GM12873 (cell line): ENCODE results near the gene EDDM3A.

ENCODE experiments used
- TF ChIP-seq, protein P1 (sequence below): IDR thresholded peaks from 2 replicates; pipeline ENCODE4 v1.5.1; 2012; ENCODE audit warnings: low read depth, mild to moderate bottlenecking, moderate library complexity, low read length, control low read depth; ENCODE audit not compliant: insufficient read depth; ENCODE audit errors: missing control alignments

The EDDM3A gene

DNA sequence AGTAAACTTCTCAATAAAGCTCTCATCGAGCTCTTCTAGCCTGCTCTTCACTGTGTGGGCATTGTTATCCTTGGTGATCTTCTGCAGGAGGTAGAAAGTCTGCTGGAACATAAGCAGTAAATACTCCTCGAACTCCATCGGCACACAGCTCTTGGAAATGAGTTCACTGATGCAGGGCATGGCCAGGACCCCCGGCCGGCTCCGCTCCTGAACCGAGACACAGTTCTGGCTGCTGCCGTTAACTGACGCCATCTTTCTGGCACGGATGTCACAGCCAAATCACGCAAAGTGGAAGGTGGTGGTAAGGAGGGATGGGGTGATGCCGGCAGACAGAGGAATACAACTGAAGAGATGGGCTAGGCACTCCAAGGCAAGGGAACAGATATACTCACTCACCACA is 23.7 kb upstream of the EDDM3A start:
- TF ChIP-seq, protein P1, sequence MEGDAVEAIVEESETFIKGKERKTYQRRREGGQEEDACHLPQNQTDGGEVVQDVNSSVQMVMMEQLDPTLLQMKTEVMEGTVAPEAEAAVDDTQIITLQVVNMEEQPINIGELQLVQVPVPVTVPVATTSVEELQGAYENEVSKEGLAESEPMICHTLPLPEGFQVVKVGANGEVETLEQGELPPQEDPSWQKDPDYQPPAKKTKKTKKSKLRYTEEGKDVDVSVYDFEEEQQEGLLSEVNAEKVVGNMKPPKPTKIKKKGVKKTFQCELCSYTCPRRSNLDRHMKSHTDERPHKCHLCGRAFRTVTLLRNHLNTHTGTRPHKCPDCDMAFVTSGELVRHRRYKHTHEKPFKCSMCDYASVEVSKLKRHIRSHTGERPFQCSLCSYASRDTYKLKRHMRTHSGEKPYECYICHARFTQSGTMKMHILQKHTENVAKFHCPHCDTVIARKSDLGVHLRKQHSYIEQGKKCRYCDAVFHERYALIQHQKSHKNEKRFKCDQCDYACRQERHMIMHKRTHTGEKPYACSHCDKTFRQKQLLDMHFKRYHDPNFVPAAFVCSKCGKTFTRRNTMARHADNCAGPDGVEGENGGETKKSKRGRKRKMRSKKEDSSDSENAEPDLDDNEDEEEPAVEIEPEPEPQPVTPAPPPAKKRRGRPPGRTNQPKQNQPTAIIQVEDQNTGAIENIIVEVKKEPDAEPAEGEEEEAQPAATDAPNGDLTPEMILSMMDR, result no peak

DNA sequence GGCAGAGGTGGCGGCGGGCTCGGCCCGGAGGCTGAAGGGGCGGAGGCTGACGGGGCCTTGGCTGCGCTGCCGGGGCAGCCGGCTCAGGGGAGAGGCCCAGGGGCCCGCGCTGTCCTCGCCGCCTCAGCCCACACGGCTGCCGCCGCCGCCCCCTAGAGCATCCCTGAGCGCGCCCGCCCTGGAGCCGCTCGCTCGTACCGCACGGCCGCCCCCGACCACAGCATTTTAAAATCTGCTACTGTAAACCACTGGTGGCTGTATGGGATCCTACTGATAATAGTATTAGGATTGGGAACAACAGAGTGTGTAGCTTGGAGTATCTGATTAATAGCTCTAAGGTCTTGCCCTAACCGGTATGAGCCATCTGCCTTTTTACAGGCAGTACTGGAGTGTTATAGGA is 22.2 kb upstream of the EDDM3A start:
- TF ChIP-seq, protein P1, result no peak

DNA sequence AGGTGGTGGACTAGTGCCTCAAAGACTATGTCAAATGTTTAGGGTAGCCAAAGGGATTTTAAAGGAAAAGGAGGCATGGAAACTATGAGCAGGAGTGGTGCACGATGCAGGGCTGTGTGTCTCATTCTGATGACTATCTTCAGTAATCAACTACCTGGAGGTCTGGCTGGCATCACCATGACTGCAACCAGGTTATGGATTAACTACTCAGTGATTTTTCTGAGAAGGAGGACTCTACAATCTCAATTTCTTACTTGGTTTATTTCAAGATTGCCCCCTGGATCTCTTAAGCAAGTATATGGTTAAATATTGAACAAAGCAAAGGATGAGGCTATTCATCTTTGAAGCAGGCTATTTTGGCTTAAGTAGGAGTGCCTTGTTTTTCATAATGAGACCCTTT is 19.2 kb upstream of the EDDM3A start:
- TF ChIP-seq, protein P1, result no peak

DNA sequence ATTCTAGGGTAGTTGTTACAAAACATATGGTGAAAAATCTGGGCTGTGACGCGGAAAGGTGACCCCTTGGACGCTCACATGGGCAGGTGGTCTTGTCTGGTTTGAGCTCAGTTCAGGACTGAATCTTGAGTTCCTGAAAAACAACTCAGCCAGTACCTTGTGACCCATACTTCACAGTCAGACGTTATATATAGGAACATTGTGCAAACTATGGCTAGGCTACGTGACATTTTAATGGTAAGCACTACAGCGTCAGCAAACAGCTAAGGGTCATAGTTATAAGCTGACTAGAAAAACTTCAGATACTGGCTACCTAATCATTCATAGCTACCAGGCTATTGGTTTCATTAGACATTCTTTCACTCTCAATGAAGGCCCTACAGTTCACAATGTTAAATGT is 14.8 kb upstream of the EDDM3A start:
- TF ChIP-seq, protein P1, result no peak

DNA sequence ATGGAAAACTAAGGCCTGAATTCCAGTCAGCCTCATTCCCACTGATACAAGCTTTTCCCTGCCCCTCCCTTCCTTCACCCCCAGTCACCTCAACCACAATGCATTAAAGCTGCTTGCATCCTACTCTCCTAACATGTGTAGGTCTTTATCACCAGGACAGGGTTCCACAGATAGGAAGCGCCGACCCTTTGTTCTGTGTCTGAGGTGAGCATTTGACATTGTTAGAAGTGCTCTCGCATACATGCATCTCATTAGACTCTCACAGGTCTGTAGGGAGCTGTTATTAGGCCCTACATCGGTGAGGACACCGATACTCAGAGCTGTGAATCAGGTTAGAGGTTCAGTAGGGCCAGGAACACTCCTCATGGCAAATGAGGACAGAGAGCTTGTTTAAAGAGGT is 13.2 kb upstream of the EDDM3A start:
- TF ChIP-seq, protein P1, result no peak

DNA sequence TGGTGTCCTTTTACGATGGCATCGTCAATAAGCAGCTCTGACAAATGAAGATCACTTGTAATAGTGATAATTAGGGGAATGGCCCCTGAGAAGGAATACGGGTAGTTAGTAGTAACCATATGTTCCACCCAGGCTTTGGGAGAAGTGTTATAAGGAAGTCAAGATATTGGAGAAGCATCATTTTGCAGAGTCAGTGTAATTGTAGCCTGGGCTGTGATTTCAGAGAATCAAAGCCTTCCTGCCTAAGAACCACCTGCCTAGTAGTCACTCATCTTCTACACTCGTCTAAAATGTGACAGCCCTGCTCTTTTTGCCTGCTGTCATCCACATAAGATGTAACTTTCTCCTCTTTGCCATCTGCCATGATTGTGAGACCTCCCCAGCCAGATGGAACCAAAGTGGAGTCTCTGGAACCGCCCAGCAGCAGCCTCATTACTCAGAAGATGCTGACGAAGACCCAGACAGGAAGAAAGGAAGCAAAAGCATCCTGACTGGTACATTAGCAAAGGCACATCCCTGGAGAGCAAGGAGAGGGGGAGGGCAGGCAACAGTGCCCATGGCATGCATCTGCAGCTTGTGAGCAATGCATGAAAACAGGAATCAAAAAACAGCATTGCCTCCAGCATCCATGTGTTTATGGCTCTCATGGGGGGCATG is 12.6 kb upstream of the EDDM3A start:
- TF ChIP-seq, protein P1, result no peak

DNA sequence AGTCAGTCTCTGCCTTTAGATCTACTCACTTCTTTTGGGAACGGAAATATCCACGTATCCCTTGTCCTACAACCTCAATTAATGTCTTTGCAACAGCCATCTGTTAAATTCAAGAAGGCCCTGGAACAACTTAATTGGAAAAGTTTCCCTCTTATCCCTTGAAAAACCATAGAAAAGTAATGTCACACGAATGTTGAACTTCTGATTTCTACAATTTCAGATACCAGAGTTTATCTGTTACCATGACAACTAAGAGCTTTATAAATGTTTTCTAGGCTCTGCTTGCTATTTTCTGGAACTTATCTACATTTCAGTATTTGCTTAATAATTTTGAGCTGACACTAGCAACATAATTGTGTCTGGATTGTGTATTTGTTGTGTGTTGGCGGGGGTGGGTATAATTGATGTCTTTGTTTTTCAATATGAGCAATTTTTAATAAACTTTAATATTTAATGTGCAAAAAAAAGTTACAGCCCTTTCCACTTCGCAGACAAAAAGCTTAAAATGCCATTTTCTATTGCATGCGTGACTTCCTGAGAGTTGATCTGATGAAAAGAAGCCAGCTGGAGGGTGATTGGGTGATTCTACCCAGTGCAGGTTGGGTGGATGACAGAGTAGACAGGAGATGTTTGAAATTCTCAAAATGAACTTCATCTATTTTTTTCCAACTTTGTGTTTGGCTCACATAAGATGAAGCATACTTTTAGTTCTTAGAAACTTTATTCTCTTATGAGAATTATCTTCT is 11.8 kb upstream of the EDDM3A start:
- TF ChIP-seq, protein P1, result no peak
